Neural crest cell (in vitro differentiated cells): Measurements from ENCODE around the gene CPNE8. TPM values are rescaled to one million over a fixed set of nuclear protein-coding genes. Genes with fewer than 3 reads are reported as not detected.

Experiments
- DNase-seq: peaks from one replicate; pipeline ENCODE4 v3.0.0; 2021; ENCODE audit warnings: low read depth, mixed read lengths, low spot score
- H3K27ac Mint-ChIP-seq: one replicate; pipeline ENCODE4 v1.8.0; 2021; ENCODE audit warnings: mild to moderate bottlenecking, mixed read lengths; ENCODE audit not compliant: unreplicated experiment
- H3K27me3 Mint-ChIP-seq: 2 replicates; pipeline ENCODE4 v1.8.0; 2021; ENCODE audit warnings: low read depth, mild to moderate bottlenecking, mixed read lengths
- H3K36me3 Mint-ChIP-seq: 2 replicates; pipeline ENCODE4 v1.8.0; 2021; ENCODE audit warnings: low read depth, mild to moderate bottlenecking, mixed read lengths
- H3K4me1 Mint-ChIP-seq: 2 replicates; pipeline ENCODE4 v1.8.0; 2021; ENCODE audit warnings: mixed read lengths
- H3K4me3 Mint-ChIP-seq: one replicate; pipeline ENCODE4 v1.8.0; 2021; ENCODE audit warnings: mild to moderate bottlenecking, mixed read lengths
- H3K9me3 Mint-ChIP-seq: 2 replicates; pipeline ENCODE4 v1.8.0; 2021; ENCODE audit warnings: mixed read lengths
- total RNA-seq: library from RNA; stranded (reverse); gene quantifications from 2 replicates; pipeline ENCODE4 v1.2.1, GENCODE V29; 2021
- TF ChIP-seq, protein P1 (sequence below): fragments of 200-600 bp; sonication (generic); conservative IDR thresholded peaks from 2 replicates; pipeline ENCODE4 v1.5.0; 2021; ENCODE audit warnings: antibody characterized with exemption, mild to moderate bottlenecking

The CPNE8 gene
- total RNA-seq, 1 donor from 2014 or later: 7.0 TPM

DNA sequence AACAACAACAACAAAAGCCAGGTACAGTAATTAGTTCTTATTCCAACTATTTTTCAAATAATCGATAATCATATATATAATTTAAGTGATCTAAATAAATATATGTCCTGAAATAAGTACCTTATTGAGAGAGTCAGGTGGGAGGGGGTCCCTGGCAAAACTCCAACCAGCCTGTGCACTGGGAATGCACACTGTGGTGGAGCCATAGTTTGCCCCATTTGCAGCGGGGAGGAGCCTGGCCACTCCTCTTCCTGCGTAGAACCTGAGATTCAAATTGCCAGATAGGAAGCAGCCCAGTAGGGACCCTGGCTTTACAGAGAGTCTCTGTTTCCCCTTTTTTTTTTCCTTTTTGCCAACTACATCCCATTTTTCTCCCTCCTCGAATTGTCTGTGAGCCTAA is 26.4 kb downstream of the CPNE8 start:
- TF ChIP-seq, protein P1, sequence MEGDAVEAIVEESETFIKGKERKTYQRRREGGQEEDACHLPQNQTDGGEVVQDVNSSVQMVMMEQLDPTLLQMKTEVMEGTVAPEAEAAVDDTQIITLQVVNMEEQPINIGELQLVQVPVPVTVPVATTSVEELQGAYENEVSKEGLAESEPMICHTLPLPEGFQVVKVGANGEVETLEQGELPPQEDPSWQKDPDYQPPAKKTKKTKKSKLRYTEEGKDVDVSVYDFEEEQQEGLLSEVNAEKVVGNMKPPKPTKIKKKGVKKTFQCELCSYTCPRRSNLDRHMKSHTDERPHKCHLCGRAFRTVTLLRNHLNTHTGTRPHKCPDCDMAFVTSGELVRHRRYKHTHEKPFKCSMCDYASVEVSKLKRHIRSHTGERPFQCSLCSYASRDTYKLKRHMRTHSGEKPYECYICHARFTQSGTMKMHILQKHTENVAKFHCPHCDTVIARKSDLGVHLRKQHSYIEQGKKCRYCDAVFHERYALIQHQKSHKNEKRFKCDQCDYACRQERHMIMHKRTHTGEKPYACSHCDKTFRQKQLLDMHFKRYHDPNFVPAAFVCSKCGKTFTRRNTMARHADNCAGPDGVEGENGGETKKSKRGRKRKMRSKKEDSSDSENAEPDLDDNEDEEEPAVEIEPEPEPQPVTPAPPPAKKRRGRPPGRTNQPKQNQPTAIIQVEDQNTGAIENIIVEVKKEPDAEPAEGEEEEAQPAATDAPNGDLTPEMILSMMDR: no peak
- Mint-ChIP-seq H3K4me3 (no peak overlapping the region), H3K4me1 (no peaks in the 10 kb centered on the region), H3K27me3 (no peaks in the 10 kb centered on the region), H3K27ac (no peak overlapping the region), H3K9me3 (peaks cover 3% of the 10 kb centered on the region), H3K36me3 (peaks cover 4% of the 10 kb centered on the region)
- DNase-seq: no peak

DNA sequence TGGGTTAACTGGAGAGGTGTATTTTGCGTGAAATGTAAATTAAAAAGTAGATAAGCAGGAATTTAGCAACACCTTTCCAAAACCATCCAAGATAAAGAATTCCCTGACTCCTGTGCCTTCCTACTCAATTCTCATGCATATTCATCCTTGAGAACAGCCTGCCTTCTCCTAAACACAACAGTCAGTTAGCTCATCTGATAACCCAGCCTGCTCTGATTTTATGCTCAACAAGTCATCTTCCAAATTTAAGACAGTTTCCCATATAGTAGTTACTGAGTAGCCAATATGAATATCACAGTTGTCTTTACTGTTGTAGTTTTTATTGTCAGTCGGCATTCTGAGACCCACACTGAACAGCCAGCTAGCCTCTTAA is 27.1 kb downstream of the CPNE8 start:
- TF ChIP-seq, protein P1: no peak
- Mint-ChIP-seq H3K27ac (no peak overlapping the region), H3K9me3 (peaks cover 3% of the 10 kb centered on the region), H3K4me1 (no peaks in the 10 kb centered on the region), H3K4me3 (no peak overlapping the region), H3K36me3 (peaks cover 4% of the 10 kb centered on the region), H3K27me3 (no peaks in the 10 kb centered on the region)
- DNase-seq: no peak

DNA sequence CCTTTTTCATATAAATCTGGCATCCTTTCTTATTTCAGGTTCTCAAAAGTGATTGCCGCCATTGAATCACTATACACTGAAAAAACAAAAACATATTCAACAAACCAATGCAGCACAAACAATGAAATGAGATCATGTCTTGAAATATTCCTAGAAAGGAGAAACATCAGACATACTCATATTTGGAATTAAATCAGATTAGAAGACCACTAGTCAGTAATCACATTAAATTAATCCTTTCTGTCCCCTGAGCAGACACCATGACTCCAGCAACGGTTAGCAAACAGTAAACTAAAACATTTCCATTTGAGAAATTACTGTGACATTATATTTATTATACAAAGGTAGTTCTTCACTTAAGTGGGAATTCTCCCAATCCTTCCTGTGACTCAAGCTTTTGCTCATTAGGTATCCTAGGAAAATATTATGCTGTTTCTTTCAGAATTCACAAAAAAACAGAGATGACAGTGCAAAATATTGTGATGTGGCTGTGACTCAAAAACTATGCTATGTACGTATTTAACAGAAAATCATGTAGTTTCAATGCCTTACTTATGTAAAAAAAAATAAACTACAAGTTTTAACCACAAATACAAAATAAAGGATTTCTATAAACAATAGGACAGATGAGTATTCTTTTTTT is 29.7 kb downstream of the CPNE8 start:
- Mint-ChIP-seq H3K4me3 (no peak overlapping the region), H3K27ac (no peak overlapping the region), H3K4me1 (no peaks in the 10 kb centered on the region), H3K9me3 (no peaks in the 10 kb centered on the region), H3K36me3 (no peaks in the 10 kb centered on the region), H3K27me3 (no peaks in the 10 kb centered on the region)
- DNase-seq: no peak
- TF ChIP-seq, protein P1: no peak

DNA sequence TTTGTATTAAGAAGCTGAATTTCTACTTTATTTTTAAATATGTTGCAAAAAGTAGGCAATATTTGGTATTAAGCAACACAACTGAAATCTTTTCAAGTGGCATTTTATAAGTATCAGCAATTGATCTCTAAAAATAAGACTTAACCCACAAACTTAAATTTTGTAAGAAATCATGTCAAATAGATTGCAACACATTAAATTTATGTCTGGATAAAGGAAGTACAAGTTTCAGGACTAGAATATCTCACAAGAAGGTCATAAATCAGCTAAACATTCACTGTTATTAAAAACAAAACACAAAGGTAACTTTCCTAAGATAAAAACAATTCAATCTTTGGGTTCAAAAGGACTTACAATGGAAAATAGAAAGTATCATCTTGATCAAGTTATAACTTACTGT is 32.8 kb downstream of the CPNE8 start:
- Mint-ChIP-seq H3K27me3 (no peaks in the 10 kb centered on the region), H3K36me3 (peaks cover 3% of the 10 kb centered on the region), H3K4me1 (no peaks in the 10 kb centered on the region), H3K9me3 (no peaks in the 10 kb centered on the region), H3K4me3 (no peak overlapping the region), H3K27ac (no peak overlapping the region)
- no peak for DNase-seq
- TF ChIP-seq, protein P1: no peak

DNA sequence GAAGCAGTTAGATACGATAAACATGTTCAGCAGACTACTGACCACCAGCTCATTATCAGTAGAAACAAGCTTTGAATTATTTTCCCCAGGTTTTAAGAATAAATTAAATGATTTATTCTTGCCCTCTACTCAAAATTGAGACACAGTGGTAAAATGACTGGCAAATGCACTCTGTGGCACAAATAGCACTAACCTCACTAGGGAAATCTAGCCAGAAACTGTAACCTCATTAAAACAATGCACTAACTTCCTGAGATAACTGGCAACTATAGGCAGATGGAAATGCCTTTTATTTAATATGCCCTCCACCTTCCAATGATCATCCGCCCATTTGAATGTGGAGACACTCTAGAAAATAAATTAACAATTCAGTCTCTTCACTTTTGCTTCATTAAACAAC is 33.2 kb downstream of the CPNE8 start:
- no peaks in the 10 kb centered on the region for H3K4me1 Mint-ChIP-seq
- DNase-seq: no peak
- TF ChIP-seq, protein P1: no peak
- H3K36me3 Mint-ChIP-seq: peaks cover 3% of the 10 kb centered on the region
- H3K27ac Mint-ChIP-seq: no peak overlapping the region
- no peak overlapping the region for H3K4me3 Mint-ChIP-seq
- H3K27me3 Mint-ChIP-seq: no peaks in the 10 kb centered on the region
- H3K9me3 Mint-ChIP-seq: no peaks in the 10 kb centered on the region
